ENCODE measurements around the gene OSBPL2.

OSBPL2 gene

DNA sequence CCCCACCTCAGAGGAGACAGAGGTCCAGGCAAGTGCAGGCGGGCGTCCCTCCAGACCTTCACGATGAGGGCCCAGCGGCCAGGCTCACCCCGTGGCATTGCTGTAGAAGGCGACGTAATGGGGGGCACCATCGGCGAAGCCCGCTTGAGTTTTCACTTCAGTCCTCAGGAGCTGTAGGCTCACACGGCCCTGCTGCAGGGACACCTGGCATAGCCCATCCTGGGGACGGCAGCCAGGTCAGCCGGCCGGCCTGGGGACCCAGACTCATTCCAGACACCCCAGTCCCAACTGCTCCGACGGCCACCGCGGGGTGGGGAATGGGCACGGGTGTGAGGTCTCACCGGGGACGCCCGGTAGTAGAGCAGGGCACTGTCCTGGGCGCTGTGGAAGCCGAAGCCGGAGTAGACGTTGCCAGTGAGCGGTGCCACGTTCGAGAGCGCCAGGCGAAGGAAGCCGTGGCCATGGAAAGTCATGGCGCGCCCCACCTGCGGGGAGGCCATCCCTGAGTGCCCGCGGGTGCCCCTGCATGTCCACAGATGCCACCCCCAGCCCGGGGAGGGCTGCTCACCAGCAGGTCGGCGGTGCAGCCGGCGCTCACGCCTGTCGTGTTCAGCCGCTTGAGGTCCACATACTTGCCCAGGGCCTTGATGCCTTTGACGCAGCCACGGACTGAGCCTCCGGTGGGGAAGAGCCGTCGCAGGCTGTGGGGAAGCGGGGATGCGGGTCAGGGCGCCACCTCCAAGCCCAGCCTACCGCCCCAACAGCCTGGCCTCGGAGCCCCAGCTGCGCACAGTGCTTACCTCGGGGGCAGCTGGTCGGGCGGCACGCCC, 73.7 kb downstream of the OSBPL2 start:
- no peak for TF ChIP-seq CTCF (IDR thresholded peaks at IDR 0.05; ENCODE audit: low read depth, low read length)
- no peak overlapping the region for H3K4me3 ChIP-seq (ENCODE audit: low read depth, low read length)
- no peak for DNase-seq (ENCODE audit: low read depth, low spot score)
- in situ Hi-C loops (cut with HindIII; ENCODE audit: low sequenced_read_pairs) = no loop called here

- no peak for TF ChIP-seq CTCF (IDR thresholded peaks at IDR 0.05; ENCODE audit: low read depth, low read length)
- no peak overlapping the region for H3K4me3 ChIP-seq (ENCODE audit: low read depth, low read length)
- in situ Hi-C loops (cut with HindIII; ENCODE audit: low sequenced_read_pairs) = no loop called here
- DNase-seq (ENCODE audit: low read depth, low spot score) = no peak
Measured at GRCh38 chr20:62312662-62312977, 74.3 kb downstream of the OSBPL2 start.

- H3K4me3 ChIP-seq (ENCODE audit: low read depth, low read length) = no peak overlapping the region
- in situ Hi-C loops (cut with HindIII; ENCODE audit: low sequenced_read_pairs) = no loop called here
- no peak for TF ChIP-seq CTCF (IDR thresholded peaks at IDR 0.05; ENCODE audit: low read depth, low read length)
- DNase-seq (ENCODE audit: low read depth, low spot score) = no peak
Measured at GRCh38 chr20:62313021-62313420, 74.7 kb downstream of the OSBPL2 start.

GRCh38 chr20:62313460-62314338, 75.4 kb downstream of the OSBPL2 start:
- no peak for DNase-seq (ENCODE audit: low read depth, low spot score)
- H3K4me3 ChIP-seq (ENCODE audit: low read depth, low read length) = no peak overlapping the region
- in situ Hi-C loops (cut with HindIII; ENCODE audit: low sequenced_read_pairs) = no loop called here
- no peak for TF ChIP-seq CTCF (IDR thresholded peaks at IDR 0.05; ENCODE audit: low read depth, low read length)

GRCh38 chr20:62314339-62314638, 76.0 kb downstream of the OSBPL2 start:
- no peak for DNase-seq (ENCODE audit: low read depth, low spot score)
- in situ Hi-C loops (cut with HindIII; ENCODE audit: low sequenced_read_pairs) = no loop called here
- no peak for TF ChIP-seq CTCF (IDR thresholded peaks at IDR 0.05; ENCODE audit: low read depth, low read length)
- no peak overlapping the region for H3K4me3 ChIP-seq (ENCODE audit: low read depth, low read length)

DNA sequence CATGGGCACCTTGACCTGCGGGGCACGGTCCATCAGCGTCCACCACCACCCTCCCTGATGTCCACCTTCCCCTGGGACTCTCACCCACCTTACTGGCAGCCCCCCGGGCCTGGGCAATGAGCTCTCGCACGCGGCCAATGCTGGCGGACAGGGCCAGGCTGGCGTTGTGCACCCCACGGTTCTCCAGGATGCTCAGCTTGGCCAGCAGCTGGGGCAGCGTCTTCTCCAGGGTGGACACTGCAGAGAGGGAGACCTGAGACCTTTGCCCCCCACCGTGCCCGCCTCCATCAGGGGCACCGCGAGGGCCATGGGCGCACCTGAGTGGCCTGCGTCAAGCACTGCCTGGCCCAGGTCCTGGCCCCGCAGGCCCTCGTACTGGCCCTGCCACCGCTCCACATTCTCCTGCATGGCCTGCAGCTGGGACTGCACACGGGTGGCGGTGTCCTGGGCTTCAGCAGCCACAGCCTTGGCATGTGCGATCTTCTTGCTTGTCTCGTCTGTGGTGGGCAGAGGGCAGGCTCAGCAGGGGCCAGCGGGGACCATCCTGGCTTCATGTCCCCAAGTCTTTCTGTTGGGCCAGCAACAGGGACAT, 76.5 kb downstream of the OSBPL2 start:
- in situ Hi-C loops (cut with HindIII; ENCODE audit: low sequenced_read_pairs) = no loop called here
- TF ChIP-seq CTCF (IDR thresholded peaks at IDR 0.05; ENCODE audit: low read depth, low read length) = no peak
- H3K4me3 ChIP-seq (ENCODE audit: low read depth, low read length) = no peak overlapping the region

More for the DNA sequence above, 76.5 kb downstream of the OSBPL2 start:
- DNase-seq (ENCODE audit: low read depth, low spot score) = no peak

All from astrocyte of the spinal cord (primary cell).